Activated T-cell treated with anti-CD3 and anti-CD28 coated beads, Interleukin-2, amount 50 U/mL, for 1 hour (primary cell): ENCODE data around the gene FBXL7.

Source experiments
- DNase-seq: peaks from one replicate; pipeline ENCODE4 v3.0.0-alpha.2; 2020

Gene FBXL7

GRCh38 chr5:15680455-15680854 lies 180.5 kb downstream of the FBXL7 start:
- DNase-seq, result no peak

DNA sequence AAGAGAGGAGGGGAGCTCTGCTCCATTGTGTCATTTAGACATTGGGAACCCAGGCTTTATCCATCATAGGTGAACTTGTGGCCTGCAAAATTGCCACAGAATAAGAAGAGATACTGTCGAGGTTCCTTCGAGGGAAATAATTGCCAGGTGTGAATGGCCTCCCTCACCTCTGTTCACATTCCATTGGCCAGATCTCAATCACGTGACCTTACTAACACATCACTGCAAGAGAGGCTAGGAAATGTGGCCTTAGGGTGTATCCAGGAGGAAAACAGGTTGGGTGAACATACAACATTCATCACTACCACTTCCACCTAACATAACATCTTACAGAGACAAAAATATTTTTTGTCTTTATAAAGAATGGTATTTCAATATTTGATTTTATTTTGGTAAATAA lies 182.1 kb downstream of the FBXL7 start:
- no peak for DNase-seq

DNA sequence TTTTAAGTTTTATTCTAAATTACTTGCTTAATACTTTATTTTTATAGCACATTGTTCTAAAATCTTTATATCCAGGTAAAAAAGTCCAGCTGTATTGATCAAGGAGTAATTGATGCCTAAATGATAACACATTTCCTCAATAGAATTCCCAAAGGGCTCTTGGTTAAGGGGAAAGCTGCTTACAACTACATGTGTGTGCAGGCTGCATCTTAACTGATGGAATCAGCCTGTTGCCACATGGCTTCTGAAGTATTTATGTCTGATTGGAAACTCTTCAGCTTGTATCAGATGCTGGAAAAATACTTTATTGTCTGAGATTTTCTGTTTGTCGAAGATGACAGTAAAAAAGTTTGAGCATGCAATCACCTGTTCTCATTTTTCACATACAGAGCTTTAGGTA lies 182.6 kb downstream of the FBXL7 start:
- no peak for DNase-seq

DNA sequence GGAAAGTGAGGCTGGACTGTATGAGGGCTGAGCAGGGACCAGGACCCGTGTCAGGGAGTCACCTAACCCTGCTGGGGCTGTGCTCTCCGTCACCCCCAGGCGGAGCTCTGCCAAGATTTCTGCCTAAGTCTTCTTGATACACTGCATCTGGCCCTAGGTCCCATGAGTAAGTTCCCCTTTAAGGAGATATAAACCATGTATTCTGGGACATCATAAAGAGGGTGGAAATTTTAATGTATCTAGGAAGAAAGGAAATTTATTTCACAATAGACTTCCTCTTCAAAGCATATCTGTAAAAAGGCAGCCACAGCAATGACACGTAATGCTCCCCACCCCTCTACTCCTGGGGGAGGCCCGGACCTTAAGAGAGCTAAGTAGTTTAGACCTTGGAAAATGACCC lies 183.4 kb downstream of the FBXL7 start:
- no peak for DNase-seq

- DNase-seq, result no peak
These were observed 187.4 kb downstream of the FBXL7 start for GRCh38 chr5:15687401-15687800.

GRCh38 chr5:15689836-15690235 lies 189.9 kb downstream of the FBXL7 start:
- no peak for DNase-seq

GRCh38 chr5:15690611-15691010 lies 190.6 kb downstream of the FBXL7 start:
- DNase-seq, result no peak

DNA sequence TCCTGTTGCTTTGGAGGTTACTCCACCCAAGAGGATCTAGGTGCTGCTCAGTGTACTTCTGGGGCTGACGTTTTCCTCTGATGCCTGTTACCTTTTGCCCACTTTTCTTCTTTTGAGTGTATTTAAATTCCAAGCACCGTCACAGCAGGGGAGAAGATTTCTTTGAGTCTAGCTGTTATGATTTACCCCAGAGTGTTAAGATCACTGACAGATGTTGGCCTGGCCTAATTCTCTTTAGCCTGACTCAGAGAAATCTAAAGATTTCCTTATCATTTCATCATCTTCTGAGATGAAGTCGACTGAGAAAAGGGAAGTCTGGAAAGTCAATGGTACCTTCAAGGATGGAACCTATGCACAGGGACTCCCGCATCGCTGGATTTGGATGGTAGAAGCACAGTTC lies 191.5 kb downstream of the FBXL7 start:
- DNase-seq, result no peak

GRCh38 chr5:15692706-15693381 lies 192.9 kb downstream of the FBXL7 start:
- DNase-seq, result no peak

- DNase-seq, result no peak
These were observed 193.4 kb downstream of the FBXL7 start for GRCh38 chr5:15693382-15693728.

GRCh38 chr5:15693933-15694332 lies 194.0 kb downstream of the FBXL7 start:
- DNase-seq, result no peak

DNA sequence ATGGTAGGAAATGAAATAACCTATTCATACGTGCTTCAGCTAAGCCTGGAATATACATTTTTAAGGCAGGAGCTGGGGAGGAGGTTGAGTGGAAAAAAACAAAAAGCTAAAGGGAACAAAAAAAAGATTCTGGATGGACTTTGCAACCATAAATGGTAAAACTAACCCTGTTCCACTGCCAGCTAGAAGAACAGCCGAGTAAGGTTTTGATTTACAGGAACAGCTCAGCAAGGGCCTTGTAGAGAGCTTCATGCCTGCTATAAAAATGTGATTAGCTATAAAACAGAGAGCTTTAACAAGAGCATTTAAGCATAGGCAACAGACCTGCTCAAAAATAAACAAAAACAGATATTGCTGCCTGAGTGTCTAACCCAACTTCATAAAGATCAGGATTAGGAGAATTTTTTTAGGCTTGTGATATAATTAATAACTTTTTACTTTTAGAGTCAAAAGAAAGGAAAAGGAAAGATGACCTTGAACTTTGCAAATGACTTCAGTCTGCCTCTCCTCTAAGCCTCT lies 194.8 kb downstream of the FBXL7 start:
- no peak for DNase-seq

- DNase-seq, result no peak
These were observed 195.3 kb downstream of the FBXL7 start for GRCh38 chr5:15695215-15695731.

DNA sequence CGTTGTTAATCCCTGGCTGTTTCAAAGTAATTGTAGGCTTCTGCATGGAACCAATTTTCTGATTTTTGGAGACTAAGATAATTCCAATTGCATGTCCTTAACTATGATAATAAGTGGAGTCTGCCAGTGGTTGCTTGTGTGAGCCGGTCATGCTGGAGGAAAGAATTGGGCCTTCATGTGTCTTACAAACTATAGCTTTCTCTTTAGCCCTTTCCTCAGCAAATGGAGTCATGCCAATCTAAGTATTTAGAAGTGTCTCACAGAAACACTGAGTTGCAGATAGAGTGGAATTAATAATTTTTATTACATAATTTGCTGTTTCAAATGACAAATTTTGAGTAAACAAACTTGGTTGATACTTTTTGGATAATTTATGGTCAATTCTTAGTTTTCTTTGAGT lies 200.4 kb downstream of the FBXL7 start:
- DNase-seq, result no peak

DNA sequence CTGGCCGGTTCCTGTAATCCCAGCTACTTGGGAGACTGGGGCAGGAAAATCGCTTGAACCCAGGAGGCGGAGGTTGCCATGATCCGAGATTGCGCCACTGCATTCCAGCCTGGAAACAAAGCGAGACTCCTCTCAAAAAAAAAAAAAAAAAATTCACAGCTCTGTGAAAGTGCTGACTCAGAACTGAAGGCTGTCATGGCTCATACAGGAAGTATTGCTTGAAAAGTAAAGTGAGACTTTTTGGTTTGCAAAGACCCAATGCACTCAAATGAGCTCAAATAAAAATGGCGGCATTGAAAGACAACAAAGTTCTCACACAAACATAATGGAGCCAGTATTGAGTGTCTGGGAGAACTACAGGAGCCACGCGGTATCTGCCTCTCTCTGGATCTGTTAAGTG lies 202.1 kb downstream of the FBXL7 start:
- DNase-seq, result no peak

- no peak for DNase-seq
These were observed 203.9 kb downstream of the FBXL7 start for GRCh38 chr5:15703901-15704300.

DNA sequence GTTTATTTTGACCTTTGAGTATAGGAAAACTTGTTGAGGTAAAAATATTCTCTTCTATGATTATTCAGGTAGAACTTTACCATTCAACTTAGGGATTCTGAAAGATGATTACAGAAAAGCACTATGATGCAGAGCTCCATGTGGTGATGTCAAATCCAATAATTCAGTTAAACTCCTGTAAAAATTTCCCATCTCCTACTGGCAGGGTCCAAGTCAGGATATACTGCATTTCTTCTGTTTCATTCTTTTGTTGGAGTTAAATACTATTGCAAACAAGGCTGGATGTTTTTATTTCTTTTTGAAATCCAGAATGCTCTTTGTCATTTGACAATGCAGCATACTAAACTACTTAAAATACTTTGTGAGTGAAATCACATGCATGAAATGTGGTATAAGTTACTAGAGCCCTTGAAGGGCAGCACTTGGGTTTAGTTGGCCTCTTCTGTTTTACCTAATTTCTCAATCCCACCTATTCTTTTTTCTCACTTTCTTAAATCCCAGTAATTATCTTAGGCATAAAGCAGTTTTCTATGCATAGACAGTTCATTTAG lies 204.5 kb downstream of the FBXL7 start:
- no peak for DNase-seq

GRCh38 chr5:15707631-15708030 lies 207.7 kb downstream of the FBXL7 start:
- no peak for DNase-seq

GRCh38 chr5:15711892-15712291 lies 211.9 kb downstream of the FBXL7 start:
- no peak for DNase-seq

GRCh38 chr5:15715535-15715934 lies 215.6 kb downstream of the FBXL7 start:
- DNase-seq, result no peak

DNA sequence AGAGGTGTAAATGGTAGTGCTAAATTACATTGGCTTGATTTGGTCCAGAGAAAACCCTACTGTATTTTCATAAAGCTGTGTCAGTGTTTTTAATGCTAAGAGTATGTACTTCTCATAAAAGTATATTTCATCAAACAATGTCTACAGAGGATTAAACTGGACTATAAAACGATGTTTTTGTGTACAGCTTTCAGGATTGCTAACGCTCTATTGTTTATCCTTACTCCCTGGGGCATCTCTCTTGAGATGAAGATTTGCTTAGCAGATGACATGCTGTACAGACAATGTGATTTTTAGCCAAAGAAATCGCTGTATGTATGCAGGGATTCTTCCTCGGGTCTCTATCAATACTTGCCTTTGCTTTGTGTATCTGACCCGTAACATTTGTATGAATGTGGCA lies 216.0 kb downstream of the FBXL7 start:
- no peak for DNase-seq

- DNase-seq, result no peak
These were observed 217.0 kb downstream of the FBXL7 start for GRCh38 chr5:15717001-15717400.

GRCh38 chr5:15718421-15719179 lies 218.6 kb downstream of the FBXL7 start:
- no peak for DNase-seq

DNA sequence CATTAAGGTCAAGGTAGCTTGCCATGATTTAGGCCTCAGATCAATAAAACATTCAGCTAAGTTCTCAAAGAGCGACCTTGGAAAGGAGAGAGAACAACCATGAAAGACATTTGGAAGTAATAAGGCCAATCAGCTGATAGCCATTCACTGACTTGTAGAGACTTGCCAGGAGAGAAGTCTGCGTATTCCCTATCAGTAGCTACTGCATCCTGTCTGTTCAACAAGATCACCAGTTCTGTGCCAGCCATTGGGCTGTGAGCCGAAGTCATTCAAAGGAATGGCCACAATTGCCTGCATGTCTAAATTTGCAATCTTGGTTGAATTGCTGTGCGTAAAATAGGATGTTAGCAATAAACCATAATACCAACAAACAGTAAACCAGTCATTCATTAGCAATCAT lies 219.8 kb downstream of the FBXL7 start:
- DNase-seq, result no peak
